Inflammatory macrophage (primary cell): Measurements from ENCODE around the gene IGFL2.
"Not testable (repeated sequence)": the region's sequence is repeated elsewhere in the genome, so short reads cannot be mapped to it uniquely, and the experiment has no call there.

Experiments used
- DNase-seq, 2 donors: peaks; one replicate each; pipeline ENCODE4 v3.0.0-alpha.2; 2020 to 2022
- total RNA-seq, 18 experiments: gene quantifications; one replicate each; lab custom pipeline; 2026; ENCODE audit warnings: mixed read lengths in 6 of 18, inconsistent platforms in 2 of 18; lab: John Stamatoyannopoulos, UW

IGFL2 gene
- total RNA-seq = 0 to 0.25 (median 0) reads per million in 18 experiments

DNA sequence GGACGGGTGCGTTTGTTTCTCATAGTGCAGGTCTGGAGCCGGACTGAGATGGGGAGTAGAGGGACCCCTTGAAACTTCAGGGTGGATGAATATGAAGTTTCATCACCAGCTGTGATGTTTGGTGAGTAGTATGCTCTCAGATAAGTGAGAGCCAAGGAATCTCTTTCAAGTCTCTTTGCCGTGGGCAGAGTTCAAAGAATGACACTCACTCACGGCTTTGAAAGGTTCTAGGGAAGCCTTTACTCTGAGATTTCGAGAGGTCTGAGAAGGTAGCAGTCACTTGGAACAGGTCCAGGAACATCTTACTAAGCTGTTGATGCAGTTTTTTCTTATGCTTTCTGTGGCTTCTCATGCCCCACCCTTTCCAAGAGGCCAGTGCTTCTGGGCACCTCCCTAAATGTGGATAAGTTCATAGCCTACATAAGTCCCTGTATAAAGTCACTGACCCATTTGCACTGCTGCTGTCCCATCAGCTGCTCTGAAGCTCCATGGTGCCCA is at the start of gene IGFL2:
IGFL2 (plus strand) TSS at position 448 of the 498 bp plus-strand sequence; CDS start at position 489, 41 bp downstream.
- no peak for DNase-seq

DNA sequence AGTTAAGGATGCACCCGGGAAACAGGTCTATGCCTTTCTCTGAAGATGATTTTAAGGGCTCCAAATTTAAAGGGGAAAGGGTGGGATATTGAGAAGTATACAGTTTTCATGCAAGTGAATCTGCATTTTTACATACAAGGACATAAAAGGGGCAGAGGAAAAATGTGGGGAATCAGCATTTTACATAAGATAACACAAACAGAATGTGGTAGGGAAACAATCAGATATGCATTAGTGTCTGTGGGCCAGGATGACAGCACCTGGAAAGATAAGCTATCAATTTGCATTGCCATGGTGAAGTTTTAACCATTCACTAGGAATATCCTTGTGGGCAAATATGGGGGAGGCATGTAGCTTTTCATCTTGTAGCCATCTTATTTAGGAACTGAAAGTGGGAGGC is 47.7 kb upstream of the IGFL2 start:
- no peak for DNase-seq

DNA sequence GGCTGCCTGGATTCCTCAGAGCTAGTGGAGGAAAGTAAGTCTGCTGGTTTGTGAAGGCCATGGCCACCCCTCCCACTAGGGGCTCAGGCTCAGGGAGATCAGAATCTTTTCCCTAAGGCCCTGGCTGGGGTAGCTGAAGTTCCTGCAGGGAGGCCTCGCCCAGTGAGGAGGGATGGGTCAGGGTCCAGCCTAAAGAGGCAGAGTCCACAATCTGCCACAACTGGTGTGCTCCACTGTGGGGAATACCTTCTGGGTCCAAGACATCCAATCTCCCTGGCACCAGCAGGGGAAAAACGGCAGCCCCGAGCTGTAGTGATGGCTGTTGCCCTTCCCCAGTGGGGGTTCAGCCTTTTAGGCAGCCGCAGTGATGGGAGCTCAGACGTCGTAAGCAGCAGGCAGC is 46.7 kb upstream of the IGFL2 start:
- DNase-seq = no peak

DNA sequence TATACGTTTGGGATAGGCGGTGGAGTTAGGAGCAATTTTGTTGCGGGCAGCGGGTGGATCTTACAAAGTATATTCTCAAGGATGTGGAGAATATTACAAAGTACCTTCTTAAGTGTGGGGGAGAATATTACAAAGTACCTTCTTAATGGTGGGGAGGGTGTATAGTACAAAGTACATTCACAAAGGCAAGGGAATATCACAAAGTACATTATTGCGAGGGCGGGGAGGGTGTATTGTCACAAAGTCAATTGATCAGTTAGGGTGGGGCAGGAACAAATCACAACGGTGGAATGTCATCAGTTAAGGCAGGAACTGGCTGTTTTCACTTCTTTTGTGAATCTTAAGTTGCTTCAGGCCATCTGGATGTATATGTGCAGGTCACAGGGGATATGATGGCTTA is 45.7 kb upstream of the IGFL2 start:
- not testable (repeated sequence) for DNase-seq

DNA sequence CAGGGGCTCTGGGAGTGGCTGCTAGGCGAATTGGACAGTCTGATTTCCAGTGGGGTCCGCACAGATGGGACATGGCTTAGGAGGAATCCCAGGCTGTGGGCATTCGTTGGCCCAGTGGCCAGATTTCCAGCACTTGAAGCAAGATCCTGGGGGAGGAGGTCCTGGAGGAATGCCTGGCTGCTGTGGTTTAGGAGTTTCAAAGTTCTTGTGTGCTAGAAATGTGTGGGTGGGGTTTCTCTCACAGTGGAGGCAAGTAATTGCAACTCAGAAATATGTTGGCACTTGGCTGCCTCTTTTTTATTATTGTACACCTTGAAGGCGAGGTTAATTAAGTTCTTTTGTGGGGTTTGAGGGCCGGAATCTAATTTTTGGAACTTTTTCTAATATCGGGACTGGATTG is 40.7 kb upstream of the IGFL2 start:
- no peak for DNase-seq

DNA sequence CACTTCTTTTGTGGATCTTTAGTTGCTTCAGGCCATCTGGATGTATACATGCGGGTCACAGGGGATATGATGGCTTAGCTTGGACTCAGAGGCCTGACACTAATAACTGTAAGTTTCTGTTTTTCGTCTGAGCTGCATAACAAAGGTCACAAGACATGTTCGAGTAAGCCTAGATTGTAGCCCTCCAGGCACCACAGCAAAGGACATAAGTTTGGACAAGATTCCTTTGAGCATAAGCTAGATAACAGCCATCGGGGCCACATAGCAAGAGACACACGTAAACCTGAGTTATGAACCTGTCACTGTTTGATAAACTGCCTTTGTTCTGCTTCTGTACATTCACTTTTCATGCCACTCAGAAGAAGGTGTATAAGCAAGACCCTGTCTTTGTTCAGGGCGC is 38.2 kb upstream of the IGFL2 start:
- DNase-seq = no peak

DNA sequence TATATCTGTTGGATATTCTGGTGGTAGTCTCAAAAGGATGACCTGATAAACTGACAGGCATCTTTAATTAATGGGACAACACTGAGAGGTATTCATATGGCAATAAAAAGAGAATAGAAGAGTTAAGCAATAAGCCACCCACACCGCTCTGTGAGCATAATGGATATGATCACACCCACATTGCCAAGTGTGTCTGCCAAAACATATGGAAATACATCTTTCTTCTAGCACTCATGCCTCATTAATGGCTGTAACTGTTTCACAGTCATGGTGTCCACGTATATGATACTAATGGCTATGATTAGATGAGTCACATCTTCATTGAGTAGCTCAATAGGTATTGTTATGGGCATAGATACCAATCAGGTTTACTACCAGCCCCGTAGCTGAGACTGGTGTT is 36.7 kb upstream of the IGFL2 start:
- peak in 1 of 2 donors; percentile 18 for DNase-seq

DNA sequence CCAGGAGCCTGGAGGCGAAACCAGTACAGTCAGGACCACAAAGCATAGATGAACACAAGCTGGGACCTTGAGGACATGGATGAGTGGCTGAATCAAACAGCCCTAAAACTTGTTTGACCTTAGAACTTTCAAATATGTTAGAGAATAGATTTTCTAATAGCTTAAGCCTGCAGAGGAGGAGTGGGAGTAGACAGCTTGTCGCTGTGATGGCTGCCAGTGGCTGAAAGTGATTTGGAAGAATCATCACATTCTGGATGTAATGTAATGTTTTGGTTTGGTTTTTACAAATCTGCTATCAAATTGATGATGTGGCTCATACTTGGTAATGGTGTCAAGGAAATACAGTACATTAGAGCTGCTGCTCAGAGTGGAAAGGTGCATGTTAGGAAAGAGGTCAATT is 35.5 kb upstream of the IGFL2 start:
- DNase-seq = no peak

DNA sequence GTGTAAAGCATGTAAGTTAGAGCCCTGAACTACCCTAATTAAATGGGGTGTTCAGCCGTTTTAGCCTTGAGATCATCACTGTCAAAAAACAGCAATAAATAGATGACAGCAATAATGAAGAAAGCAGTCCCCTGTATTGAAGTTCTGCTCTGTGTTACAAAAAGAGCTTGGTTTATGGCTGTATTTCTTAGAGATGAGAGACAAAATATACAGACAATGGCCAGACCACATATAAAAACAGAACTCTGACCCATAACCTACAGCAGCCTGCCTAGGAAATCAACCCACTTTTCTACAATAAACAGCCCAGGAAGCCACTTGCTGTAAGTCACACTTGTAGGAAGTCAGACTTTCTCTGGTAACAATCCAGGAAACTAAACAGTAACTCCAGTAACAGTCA is 34.3 kb upstream of the IGFL2 start:
- DNase-seq = peak in 1 of 2 donors; percentile 13

DNA sequence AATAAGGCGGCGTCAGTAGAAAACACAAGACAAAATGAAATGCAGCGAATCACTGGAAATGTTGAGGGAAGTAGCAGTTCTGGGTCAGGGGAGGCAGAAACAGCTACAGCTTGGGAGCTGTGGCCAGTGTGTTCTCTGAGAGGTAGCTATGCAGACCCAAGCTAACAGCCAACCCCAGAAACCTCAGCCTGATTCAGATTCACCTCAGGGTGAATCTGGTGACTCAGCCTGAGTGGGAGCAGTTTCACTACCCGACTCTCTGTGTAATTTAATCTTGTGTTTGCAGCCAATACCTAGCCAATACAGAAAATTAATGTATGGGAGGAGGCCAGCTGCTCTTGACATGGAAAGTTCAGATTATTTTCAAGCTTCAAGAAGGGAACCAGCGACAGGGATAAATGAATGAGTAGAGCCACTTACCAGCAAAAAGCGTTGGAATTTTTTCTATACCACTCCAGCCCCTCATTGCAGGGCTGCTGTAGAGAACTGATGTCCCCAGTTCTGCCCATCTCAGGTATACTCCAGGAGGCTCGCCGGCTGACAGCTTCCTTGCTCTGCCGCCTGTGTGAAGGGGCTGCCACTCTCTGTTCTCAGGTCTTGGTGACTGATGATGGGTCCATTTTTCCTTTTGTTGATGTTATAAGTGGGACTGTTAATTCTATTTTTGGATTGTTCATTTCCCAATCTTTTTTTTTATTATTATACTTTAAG is 32.5 kb upstream of the IGFL2 start:
- peak; percentile 7 to 43 for DNase-seq

DNA sequence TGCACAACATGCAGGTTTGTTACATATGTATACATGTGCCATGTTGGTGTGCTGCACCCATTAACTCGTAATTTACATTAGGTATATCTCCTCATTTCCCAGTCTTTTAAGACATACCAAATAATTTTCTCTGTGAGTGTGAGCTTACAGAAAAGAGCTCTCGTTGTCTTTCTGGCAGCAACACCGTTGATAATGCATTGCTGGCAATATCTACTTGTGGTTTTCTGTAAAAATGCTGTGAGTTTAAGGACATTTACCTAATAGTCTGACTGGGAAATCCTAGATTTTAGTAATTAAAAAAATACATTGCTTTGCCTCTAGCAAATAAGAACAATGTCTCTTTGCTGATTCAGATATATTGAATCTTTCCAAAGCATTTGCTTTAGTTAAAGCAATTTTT is 31.9 kb upstream of the IGFL2 start:
- no peak for DNase-seq

DNA sequence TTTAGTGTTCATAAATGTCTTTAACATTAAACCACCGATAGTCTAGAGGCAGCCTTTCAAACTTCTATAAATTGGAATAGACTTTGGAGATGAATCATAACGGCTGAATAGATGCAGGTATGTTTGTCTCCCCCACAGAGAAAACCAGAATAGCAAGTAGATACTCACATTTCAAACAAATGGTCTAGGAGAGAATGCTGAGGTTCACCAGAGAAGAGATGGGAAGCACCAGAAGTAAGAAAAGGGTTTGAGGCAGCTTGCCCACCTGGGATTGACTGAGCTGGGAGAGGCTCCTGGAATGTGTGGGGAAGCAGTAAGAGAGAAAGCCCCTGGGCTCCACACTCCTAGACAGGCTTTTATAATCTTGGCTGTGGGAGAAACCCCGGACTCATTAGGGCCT is 29.9 kb upstream of the IGFL2 start:
- DNase-seq = no peak

DNA sequence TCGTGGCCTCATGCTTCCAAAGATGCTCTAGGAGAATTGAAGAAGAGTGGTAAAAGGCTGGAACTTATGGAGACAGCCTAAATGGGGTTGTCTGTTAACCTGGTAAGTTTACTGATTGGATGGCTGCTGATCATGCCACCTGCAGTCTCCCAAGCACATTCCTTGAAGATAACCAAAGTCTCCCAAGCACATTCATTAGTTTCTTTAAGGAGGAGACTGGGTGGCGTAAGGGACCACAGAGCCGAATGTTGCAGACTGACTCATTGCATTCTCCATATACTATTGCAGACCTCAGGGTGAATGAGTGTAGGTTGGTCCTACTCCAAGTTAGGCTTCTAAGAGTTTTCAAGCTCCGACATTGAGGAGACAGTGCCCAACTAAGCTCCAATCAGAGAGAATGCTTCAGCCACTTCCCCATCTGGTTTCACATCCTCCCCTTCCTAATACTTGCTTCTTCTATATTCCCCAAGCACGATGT is 23.4 kb upstream of the IGFL2 start, which contains the start of gene IGFL3:
IGFL3 (minus strand) TSS at position 51 of the 478 bp plus-strand sequence; CDS start at position 12, 39 bp downstream.
- DNase-seq = peak; percentile 50 to 52

DNA sequence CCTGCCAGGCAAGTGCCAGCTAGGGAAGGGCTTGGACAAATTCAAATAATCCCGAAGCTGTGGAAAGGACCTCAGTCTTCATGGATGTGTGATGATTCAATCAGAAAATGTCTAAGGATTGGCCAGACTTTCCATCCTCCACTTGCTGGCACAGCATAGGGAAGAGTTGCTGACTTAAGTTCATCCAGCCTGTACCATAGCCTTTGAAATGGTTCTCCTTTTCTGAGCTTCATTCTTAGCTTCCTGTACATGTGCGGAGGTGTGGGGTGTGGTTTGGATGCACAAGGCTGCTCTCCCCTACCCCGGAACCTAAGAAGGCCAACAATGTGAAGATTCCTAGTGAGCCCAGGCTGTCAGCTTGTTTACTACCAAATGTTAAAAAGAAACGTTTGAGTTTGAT is 22.6 kb upstream of the IGFL2 start:
- peak; percentile 24 to 63 for DNase-seq

DNA sequence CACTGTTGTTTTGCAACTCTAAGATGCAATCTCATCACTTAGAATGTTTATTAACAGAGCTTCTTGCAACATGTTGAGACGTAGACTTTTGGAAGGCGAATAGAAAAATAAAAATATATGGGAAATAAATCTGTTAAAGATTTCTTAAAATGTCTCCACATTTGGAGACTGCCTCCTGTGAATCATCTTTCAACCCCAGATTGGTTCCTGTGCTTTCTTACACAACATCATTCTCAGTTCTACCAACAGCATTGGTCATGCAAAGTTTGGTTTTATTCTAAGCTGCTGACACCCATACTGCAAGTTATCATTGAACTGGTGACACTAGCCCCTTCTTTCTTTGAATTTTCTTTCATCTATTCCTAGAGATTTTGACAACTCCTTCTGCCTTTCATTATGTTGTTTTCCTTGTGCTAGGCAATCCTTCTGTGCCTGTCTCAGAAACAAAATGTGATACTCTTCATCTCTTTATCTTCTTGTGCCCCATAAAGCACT is 21.9 kb upstream of the IGFL2 start:
- peak in 1 of 2 donors; percentile 21 for DNase-seq

DNA sequence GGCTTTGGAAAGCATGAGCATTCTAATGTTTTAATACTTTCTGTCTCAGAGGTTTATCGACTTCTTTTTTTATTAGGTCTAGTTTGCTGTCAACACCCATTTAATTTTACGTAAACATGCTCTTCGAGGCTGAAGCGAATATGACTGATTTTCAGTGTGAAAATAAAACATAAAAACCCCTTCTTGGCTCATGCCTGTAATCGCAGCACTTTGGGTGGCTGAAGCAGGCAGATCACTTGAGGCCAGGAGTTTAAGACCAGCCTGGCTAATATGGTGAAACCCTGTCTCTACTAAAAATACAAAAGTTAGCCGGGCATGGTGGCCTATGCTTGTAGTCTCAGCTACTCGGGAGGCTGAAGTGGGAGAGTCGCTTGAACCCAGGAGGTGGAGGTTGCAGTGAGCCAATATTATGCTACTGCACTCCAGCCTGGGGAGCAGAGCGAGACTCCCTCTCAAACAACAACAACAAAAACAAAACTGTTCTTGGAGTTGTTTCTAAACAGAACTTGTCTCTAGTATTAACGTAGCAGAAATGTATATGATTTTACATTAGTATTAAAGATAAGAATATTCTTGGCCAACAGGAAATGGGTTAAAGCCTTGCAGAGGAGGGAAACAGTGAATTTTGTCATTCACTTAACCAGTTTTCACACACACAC is 16.4 kb upstream of the IGFL2 start:
- no peak for DNase-seq

DNA sequence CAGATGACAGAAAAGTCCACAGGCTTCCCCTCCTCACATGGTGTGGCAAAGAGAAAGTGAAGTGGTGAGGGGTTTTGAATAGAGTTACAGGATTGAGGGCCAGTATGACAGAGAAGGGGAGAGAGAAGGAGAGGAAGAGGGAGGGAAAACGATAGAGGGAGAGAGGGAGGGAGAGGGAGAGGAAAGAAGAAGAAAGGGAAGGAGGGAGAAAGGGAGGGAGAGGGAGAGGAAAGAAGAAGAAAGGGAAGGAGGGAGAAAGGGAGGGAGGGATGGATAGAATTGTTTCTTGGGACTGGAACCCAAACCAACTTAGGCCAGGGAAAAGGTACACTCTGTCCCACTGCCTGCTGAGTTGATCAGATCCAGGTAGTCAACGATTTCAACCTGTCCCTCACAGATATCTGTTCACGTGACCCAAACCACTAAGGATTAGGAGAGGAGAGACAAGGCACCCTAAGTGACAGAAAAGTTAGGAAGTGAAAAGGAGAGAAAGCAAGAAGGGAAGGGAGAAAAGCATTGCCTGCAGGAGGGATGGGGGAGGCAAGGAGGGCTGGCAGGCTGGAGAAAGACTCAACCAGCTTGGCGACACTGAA is 15.4 kb upstream of the IGFL2 start:
- DNase-seq = no peak

DNA sequence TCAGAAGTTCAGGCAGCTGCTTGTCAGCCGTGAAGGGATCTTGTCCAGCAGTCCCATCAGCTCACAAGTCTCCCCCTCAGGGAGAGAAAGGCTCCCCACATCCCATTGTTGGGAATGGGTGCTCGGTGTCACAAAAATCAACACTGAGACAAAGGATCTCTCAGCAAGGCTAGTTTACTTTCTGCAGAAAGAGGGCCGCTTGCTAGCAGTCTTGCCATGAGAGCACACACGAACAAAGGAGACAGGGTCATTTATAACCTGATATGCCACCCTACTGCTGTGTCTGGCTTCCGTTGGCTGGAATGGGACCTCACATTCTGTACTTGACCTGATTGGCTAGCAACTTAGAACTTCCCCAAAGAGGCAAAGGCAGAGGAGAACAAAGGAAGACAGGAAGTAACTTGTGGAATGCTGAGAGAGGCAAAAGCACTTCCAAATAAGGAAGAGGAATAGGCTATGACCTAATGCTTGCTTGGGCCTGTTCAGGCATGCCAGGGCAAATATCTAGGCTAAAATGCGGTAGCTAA is 14.9 kb upstream of the IGFL2 start:
- peak; percentile 57 to 69 for DNase-seq

DNA sequence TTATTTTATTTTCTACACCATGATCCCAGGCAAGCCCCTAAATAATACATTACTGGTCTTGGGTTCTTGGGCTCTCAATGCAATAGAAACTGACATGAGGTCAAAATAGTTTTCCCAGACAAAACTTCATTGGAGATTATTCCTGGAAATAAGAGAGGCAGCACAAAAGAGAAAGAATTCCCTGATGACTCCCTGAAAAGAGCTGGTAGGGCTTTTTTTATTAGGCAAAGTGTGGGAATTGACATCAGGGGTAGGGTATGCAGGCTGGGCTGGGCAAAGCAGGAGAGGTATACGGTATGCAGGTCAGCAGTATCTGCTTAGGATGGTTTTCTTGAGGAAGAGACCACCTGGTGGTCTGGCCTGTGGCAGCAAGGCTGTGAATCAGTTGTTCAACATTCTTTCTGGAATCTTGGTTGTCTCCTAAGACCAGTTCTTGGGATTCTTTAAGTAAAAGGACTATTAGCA is 14.2 kb upstream of the IGFL2 start:
- DNase-seq = no peak

DNA sequence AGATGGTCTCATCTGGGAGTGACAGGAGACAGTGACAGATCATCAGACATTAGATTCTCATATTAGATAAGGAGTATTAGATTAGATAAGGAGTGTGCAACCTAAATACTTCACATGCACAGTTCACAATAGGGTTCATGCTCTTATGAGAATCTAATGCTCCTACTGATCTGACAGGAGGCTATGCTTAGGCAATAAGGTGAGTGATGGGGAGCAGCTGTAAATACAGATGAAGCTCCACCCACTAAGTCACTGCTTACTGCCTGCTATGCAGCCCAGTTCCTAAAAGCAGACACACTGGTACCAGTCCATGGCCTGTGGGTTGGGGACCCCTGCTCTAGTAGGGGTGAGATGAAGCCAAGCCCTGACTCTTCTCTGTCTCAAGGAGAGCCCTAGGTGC is 13.5 kb upstream of the IGFL2 start:
- no peak for DNase-seq

DNA sequence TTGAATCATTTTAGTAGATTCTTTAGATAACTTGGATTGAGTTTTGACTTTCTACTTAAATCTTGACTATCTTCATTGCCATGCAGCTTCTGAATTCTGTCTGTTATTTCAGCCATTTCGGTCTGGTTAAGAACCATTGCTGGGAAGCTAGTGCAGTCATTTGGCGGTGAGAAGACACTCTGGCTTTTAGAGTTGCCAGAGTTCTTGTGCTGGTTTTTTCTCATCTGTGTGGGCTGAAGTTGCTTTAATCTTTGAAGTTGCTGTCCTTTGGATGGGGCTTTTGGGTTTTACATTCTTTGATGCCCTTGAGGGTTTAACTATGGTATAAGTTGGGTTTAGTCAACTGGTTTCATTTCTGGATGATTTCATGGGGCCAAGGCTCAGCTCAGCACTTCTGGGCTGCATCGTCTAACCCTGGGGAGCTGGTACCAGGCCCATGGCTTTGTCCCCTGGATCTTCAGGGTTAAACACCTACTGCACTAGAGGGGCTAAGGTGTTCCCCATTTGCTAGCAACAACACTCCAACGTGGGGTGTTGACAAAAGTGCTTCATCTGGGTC is 10.0 kb upstream of the IGFL2 start:
- DNase-seq = no peak

DNA sequence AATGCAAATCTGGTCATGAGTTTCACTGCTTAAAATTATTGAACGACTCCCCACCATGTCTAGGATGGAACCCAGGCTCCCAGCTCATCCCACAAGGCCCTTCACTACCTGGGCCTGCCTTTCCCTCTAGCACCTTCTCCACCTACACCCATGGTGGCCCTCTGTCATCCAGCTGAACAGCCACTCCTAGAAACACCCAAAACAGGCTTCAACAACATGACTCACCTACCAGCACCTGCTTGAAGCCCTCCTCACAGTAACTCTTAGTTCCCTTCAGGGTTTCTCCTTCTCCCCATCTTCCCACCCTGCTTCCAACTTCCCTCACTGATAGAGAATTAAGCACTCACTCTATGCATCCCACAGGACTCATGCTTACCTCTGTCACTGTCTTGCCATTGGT is 6.6 kb upstream of the IGFL2 start:
- DNase-seq = no peak

DNA sequence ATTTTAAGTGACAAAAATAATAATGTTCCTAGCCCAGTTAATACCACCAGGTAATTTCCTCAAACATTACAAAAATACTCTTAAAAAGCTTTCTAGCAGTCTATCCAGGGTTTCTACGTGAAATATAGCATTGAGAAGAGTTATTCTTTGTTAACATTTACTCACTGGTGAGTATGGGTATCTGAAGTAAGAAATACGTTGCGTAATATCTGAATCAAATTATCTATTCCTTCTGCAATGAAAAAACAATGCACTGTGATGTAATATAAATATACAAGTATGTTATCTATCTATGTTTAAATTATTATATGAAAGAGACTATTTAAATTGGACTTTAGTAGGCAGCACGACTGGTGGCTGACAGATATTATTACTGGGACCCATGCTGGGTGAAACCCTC is 5.7 kb upstream of the IGFL2 start:
- no peak for DNase-seq
